GM12878 (cell line): ENCODE measurements around the gene ADAMTSL1.

ENCODE experiments used
- EZH2 ChIP-seq: IDR thresholded peaks from 2 replicates; pipeline ENCODE4 v1.6.1; 2012; ENCODE audit warnings: low read depth, mild to moderate bottlenecking, control low read depth, inconsistent platforms, low read length, borderline replicate concordance; ENCODE audit not compliant: control insufficient read depth
- NFXL1 ChIP-seq: fragments of 450-650 bp; IDR thresholded peaks from 2 replicates; pipeline ENCODE4 v1.6.1; 2017; ENCODE audit warnings: antibody characterized with exemption, mild to moderate bottlenecking, borderline replicate concordance
- NRF1 ChIP-seq: conservative IDR thresholded peaks from 2 replicates; pipeline ENCODE4 v1.6.1; 2011; ENCODE audit warnings: mild to moderate bottlenecking, low read depth, low read length, improper control_type of control experiment
- POLR2AphosphoS5 ChIP-seq: IDR thresholded peaks from 2 replicates; pipeline ENCODE4 v1.6.1; 2011; ENCODE audit warnings: mild to moderate bottlenecking, low read length, inconsistent platforms
- SIN3A ChIP-seq: IDR thresholded peaks from 2 replicates; pipeline ENCODE4 v1.6.1; 2012; ENCODE audit warnings: low read depth, low read length, improper control_type of control experiment
- SRF ChIP-seq, 2 experiments: IDR thresholded peaks; 2 replicates each; pipeline ENCODE4 v1.6.1; 2011; ENCODE audit warnings: low read depth in 2 of 2, low read length in 2 of 2, mild to moderate bottlenecking in 1 of 2, moderate library complexity in 1 of 2
- ZBED1 ChIP-seq: IDR thresholded peaks from 2 replicates; pipeline ENCODE4 v1.6.1; 2016; ENCODE audit warnings: borderline replicate concordance
- ZNF24 ChIP-seq: fragments of 450-650 bp; IDR thresholded peaks from 2 replicates; pipeline ENCODE4 v1.6.1; 2017; ENCODE audit warnings: antibody characterized with exemption, mild to moderate bottlenecking
- TF ChIP-seq, protein P1 (sequence below), 3 experiments: IDR thresholded peaks in 2 of 3; conservative IDR thresholded peaks in 1 of 3; 2 replicates each; pipeline ENCODE4 v1.5.1; 2011; ENCODE audit warnings: low read depth in 3 of 3, low read length in 3 of 3, mild to moderate bottlenecking in 3 of 3, control low read depth in 2 of 3, moderate library complexity in 2 of 3, inconsistent platforms in 1 of 3, mixed read lengths in 1 of 3; ENCODE audit not compliant: control insufficient read depth in 2 of 3, insufficient read depth in 1 of 3; ENCODE audit errors: extremely low read depth in 1 of 3

DNA sequence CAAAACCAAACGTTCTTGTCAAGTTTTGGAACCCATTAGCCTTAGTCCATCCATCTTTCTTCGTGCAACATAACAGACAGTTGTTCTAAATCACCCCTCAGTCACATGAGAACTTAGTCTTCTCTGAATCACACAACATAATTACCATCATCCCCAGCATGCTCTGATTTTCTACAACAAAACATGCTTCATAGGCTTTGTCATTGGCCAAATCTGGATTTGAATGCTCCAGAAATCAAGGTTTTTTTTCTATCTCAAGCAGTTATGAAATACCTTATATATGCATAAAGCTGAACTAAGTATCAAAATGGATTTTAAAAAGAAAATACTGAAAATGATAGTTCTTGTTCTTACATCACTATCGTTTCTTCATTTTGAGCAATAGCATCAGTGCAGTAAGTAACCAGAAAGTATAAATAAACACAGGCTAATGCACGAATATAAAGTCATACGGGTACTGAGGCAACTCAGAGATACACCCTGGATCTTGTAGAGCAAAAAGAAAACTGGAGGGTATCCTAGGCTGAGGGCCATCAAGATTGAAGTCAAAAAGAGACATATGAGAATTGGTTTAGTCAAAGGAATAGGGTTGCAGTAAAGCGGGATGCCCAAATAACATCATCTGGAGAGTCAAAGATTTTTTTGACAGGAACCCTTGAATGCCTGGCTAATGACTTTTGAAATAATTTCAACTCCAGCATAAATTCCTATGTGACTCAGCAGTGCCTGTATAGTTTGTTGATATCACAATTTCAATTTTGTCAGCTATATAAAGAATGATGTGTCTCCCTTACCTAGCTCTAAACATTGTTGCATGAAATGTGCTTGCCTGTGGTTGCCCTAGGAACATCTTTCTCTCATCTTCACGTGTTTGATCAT lies 164.7 kb downstream of the ADAMTSL1 start:
- TF ChIP-seq EZH2 (no peak), POLR2AphosphoS5 (no peak), NFXL1 (no peak), SIN3A (no peak), SRF (IDR thresholded peaks at IDR 0.05; ENCODE audit: low read depth in 2 of 2, low read length in 2 of 2) (no peak), ZBED1 (no peak), NRF1 (no peak), ZNF24 (no peak)
- TF ChIP-seq, protein P1, sequence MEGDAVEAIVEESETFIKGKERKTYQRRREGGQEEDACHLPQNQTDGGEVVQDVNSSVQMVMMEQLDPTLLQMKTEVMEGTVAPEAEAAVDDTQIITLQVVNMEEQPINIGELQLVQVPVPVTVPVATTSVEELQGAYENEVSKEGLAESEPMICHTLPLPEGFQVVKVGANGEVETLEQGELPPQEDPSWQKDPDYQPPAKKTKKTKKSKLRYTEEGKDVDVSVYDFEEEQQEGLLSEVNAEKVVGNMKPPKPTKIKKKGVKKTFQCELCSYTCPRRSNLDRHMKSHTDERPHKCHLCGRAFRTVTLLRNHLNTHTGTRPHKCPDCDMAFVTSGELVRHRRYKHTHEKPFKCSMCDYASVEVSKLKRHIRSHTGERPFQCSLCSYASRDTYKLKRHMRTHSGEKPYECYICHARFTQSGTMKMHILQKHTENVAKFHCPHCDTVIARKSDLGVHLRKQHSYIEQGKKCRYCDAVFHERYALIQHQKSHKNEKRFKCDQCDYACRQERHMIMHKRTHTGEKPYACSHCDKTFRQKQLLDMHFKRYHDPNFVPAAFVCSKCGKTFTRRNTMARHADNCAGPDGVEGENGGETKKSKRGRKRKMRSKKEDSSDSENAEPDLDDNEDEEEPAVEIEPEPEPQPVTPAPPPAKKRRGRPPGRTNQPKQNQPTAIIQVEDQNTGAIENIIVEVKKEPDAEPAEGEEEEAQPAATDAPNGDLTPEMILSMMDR (IDR thresholded peaks at IDR 0.05 in 2 of 3, conservative IDR thresholded peaks at IDR 0.05 in 1 of 3; ENCODE audit: control insufficient read depth in 2 of 3, extremely low read depth in 1 of 3, insufficient read depth in 1 of 3, low read depth in 3 of 3, low read length in 3 of 3): no peak
